NCI-H2107 (cell line): ENCODE data around the gene KRTAP4-4.
"Not testable (repeated sequence)": the region's sequence is repeated elsewhere in the genome, so short reads cannot be mapped to it uniquely, and the experiment has no call there.

Source experiments
- DNase-seq: peaks from one replicate; lab custom pipeline; 2025; lab: John Stamatoyannopoulos, UW

Gene KRTAP4-4

DNA sequence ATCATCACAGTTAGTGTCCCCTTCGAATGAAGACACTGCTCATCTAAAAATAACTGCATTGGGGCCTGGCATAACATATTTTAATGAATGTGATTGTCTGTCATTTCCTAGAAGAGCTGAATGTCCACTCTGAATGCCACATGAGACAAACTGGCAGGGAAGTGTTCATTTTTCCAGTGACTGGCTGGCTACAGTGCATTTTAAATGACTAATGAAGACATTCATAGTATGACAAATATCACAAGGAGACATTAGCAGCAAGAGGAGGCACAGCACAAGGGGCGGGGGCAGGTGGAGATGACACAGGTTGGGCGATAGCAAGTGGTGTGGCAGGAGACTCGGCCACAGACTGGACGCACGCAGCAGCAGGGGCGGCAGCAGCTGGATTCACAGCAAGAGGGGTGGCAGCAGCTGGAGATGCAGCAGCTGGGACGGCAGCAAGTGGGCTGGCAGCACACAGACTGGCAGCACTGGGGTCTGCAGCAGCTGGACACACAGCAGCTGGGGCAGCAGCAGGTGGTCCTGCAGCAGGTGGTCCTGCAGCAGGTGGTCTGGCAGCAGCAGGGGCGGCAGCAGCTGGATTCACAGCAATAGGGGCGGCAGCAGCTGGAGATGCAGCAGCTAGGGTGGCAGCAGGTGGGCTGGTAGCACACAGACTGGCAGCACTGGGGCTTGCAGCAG, 11.4 kb downstream of the KRTAP4-4 start:
- DNase-seq, result not testable (repeated sequence)

DNA sequence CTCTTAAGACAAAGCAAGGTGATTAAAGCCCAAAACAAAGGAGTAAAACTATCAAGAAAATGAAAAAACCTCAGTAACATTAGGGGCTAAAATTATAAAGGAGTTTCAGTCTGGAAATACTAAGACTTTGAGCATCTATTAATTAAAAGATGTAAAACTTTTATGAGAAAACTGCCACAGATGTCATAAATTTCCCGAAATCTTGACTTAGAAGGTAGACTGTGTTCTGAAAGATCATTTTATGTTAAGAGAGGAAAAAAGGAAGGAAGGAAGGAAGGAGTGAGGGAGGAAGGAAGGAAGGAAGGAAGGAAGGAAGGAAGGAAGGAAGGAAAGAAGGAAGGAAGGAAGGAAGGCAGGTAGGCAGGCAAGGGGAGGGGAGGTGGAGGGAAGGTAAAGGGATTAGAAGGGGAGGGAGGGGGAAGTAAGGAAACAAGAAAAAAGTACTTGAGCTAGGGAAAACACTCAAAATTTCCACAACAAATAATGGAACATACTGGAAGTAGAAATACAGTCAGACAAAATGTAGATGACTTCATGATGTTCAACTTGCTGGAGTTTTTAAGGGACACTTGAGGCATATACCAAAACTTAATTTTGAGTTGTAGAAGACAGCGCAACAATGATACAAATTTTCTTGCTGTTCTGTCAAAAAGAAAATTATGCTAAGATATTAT, 12.9 kb downstream of the KRTAP4-4 start:
- no peak for DNase-seq

DNA sequence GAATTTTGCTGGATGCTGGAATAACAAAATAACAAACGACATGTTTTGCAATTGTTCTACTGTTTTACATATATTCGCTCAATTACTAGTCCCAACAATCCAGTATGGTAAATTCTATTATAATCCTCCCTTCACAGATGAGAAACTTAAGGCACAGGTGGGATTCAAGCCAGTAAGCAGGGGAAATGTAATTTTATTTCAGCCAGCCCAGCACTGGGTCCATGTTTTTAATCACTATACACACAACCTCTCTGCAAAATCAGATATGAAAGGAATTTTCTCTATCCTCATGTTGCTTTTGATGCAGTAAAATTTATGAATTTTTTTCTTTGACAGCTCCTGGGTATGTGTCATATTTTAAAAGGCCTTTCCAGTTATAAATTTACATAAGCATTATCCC, 15.3 kb downstream of the KRTAP4-4 start:
- DNase-seq, result no peak

DNA sequence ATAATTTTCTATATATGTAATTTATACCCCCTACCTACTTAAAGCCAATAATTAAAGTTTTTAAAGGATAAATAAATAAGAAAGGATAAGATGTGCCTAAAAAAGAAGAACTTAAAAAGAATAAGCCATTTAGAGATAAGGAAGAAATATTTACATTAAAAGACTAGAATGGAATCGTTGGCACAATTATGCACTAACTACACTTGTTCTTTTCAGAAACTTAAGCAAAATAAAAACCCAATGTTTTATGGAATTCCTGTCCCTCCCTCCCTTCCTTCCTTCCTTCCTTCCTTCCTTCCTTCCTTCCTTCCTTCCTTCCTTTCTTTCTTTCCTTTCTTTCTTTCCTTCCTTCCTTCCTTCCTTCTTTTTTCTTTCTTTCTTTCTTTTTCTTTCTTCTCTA, 15.7 kb downstream of the KRTAP4-4 start:
- no peak for DNase-seq

DNA sequence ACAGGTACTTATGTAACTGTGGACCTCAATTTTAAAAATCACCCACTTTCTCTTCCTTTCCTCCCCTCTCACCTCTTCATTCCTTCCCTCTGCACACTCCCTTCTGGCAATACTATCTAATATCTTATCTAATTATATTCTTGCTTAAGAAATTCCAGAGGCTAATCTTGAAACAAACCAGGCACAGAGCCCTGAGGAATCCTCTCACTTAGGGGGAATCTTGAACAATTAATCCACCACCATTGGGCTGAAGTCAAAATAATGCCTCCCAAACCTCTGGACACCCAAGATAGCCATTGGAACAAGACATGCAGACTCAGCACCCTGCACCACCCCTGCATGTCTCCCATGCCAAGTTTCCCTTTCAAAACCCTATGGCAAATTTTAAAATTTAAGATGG, 19.2 kb downstream of the KRTAP4-4 start:
- no peak for DNase-seq

DNA sequence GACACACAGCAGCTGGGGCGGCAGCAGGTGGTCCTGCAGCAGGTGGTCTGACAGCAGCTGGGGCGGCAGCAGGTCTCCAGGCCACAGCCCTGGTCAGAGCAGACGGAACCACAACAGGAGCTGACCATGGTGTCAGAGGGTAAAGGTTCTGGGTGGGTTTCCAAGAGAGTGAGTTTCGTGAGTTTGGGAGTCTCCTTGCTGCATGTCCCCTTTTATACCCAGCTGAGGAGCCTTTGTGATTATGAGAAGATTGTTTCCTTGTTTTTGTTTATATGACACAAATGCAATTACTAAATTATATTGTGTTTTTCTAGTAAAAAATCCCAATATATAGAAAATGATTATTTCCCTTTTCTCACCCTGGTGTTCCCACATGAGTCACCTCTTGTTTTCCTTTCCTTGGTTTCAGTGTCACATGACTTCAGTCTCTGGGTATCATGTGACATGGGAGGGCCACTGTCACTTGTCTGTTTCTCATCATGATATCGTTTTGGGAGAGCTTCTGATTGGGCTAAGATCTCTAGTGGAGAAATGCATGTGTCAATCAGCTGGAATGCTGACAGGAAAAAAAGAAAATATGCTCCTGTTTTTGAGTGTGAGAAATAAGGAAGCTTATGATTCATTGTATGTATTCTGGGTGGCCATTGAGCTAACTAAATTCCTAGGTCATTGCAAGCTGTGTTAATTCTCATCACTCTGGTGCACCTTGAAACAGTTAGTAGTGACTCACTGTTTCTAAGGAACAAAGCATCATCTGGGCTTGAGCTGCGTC, 20.0 kb downstream of the KRTAP4-4 start, which contains the start of gene KRTAP4-6:
Gene KRTAP4-6 (minus strand): TSS at position 185 of the 772 bp plus-strand sequence. CDS start 57 bp downstream, at position 128.
- DNase-seq, result no peak

DNA sequence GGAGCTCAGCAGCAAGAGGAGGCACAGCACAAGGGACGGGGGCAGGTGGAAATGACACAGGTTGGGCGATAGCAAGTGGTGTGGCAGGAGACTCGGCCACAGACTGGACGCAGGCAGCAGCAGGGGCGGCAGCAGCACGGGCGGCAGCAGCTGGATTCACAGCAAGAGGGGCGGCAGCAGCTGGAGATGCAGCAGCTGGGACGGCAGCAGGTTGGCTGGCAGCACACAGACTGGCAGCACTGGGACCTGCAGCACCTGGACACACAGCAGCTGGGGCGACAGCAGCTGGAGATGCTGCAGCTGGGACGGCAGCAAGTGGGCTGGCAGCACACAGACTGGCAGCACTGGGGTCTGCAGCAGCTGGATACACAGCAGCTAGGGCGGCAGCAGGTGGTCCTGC, 20.7 kb downstream of the KRTAP4-4 start:
- not testable (repeated sequence) for DNase-seq

DNA sequence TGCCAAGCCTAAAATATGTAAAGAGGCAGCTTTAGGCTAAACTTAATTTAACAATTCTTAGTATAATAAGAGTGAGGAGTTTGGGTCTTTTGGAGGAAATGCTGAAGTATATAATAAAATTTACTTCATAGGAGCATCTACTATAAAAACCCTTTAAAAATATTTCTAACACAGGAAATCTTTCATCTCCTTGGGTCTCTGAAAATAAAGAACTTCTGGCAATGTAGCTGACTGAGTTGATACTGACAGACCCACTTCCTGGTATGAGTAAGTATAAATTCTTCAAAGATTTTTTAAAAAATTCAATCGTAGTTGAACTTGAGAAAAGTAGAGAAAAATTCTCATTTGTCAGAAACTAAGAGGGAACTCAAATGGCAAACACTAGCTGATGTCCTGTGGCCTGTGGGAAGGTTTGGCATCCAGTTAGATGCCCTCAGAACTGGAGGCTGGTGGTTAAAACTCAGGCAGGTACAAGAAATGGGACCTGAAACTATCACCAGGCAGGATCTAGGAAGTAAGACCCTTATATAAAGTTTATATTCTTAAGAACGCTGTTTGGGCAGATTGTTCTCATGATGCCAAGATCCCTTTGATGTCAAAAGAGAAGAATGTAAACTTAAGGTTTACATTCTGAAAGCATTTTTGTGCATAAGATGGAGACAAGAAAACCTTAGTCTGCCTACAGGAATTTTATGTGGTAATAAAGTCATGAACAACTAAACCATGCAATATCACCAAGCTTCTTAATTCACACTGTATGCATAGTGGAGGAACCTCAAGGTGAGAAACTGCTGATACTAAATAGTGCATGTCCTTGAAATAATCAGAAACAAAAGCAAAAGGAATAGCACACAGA, 26.4 kb downstream of the KRTAP4-4 start:
- no peak for DNase-seq

DNA sequence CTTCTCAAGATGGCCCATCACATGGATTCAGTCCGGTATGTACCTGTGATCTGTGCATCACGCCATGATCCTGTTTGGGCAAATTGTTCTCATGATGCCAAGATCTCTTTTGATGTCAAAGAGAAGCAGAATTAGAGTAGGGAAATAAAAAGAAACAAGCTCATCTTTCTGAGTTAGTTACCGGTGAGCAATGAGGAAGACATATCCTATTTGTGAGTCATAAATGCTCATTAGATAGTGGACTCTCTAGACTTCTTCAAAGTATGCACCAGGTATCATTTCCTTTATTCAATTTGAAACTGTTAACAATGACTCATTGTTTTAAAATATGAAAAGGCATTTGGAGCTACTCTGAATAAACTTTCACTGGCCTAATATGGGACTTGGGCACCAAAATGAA, 28.6 kb downstream of the KRTAP4-4 start:
- no peak for DNase-seq

DNA sequence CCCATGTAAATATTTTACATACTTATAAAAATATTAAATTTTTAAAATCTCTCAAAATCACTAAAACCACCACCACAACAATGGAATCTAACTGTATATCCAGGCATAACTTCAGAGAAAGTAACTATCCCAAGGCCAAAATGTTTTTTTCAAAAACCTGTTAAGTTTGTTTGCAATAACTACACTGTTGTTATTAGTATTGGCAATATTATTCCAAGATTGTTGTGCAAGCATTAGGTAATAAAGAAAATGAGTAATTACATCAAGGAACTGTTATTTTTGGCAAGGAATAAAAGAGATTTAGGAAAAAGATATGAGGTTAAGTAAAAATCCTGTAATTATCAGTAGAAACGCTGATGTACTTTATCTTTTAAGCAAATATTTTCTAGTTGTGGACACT, 33.2 kb downstream of the KRTAP4-4 start:
- DNase-seq, result no peak

DNA sequence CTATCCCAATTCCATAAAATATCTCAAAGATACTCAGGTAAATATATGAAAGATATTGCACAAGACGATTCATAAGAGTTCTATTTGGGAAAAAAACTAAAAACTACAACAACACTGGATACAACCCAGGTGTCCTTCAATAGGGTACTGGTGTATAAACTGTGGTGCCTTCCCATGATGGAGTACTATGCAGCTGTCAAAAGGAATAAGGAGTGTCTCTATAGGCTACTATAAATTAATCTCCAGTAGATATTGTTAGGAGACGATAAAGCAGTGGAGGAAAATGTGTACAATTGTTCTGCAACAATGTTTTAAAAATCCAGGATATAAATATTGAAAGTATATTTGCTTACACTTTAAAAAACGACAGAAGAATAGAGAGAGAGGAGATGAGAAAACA, 34.1 kb downstream of the KRTAP4-4 start:
- DNase-seq, result no peak

DNA sequence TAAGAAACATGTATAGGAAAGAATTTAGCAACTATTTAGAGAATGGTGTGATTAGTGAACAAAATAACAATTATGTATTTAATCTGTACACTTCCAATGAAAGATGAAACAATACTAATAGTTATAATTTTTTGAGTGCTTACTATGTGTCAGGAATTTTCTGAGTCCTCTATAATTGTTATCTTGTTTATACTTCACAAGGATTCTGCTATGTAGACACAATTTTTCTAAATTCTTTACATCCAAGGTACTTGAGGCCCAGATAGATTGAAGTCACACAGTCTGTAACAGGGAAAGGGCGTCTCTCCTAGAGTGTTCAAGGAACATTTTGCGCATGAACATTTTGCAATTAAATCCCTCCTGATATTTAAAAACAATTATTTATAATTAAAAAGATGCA, 35.5 kb downstream of the KRTAP4-4 start:
- no peak for DNase-seq

DNA sequence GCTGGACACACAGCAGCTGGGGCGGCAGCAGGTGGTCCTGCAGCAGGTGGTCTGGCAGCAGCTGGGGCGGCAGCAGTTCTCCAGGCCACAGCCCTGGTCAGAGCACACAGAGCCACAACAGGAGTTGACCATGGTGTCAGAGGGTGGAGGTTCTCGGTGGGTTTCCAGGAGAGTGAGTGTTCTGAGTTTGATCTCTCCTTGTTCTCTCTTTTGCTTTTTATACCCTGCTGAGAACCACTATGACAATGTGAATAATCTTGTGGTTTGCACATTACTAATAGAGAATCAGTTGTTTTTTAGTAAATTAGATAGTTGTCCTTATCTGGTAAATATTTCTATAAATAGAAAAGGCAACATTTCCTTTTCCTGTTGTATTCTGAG, 36.6 kb downstream of the KRTAP4-4 start, which contains the start of gene KRTAP4-12:
Gene KRTAP4-12 (minus strand): TSS at position 192 of the 381 bp plus-strand sequence. CDS start 60 bp downstream, at position 132.
- not testable (repeated sequence) for DNase-seq

DNA sequence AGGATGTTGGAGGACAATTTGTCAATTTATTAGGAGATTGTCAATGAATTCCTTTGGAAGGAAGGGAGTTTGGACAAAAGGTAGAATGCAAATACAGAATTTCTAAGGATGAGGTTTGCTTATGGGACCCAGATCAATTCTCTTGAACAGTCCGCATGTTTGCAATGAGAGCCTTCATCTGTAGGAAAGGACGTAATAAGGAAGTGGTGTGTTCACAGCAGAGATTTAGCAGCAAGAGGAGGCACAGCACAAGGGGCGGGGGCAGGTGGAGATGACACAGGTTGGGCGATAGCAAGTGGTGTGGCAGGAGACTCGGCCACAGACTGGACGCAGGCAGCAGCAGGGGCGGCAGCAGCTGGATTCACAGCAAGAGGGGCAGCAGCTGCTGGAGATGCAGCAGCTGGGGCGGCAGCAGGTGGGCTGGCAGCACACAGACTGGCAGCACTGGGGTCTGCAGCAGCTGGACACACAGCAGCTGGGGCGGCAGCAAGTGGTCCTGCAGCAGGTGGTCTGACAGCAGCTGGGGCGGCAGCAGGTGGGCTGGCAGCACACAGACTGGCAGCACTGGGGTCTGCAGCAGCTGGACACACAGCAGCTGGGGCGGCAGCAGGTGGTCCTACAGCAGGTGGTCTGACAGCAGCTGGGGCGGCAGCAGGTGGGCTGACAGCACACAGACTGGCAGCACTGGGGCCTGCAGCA, 37.1 kb downstream of the KRTAP4-4 start:
- not testable (repeated sequence) for DNase-seq

DNA sequence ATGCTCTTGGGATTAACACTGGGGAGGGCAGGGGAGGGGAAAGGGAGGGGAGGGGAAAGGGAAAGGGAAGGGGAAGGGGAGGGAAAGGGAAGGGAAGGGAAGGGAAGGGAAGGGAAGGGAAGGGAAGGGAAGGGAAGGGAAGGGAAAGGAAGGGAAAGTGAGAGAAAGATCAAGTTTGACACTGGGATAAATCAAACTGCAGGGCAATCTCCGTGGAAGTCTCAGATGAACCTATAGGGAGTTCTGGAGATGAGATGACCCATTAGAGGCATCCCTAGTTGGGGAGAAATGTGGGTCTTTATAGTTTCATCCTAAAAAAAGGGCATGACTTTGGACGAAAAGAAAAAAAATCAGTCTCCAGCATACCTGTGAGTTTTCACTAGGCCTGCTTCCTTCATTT, 38.8 kb downstream of the KRTAP4-4 start:
- no peak for DNase-seq

DNA sequence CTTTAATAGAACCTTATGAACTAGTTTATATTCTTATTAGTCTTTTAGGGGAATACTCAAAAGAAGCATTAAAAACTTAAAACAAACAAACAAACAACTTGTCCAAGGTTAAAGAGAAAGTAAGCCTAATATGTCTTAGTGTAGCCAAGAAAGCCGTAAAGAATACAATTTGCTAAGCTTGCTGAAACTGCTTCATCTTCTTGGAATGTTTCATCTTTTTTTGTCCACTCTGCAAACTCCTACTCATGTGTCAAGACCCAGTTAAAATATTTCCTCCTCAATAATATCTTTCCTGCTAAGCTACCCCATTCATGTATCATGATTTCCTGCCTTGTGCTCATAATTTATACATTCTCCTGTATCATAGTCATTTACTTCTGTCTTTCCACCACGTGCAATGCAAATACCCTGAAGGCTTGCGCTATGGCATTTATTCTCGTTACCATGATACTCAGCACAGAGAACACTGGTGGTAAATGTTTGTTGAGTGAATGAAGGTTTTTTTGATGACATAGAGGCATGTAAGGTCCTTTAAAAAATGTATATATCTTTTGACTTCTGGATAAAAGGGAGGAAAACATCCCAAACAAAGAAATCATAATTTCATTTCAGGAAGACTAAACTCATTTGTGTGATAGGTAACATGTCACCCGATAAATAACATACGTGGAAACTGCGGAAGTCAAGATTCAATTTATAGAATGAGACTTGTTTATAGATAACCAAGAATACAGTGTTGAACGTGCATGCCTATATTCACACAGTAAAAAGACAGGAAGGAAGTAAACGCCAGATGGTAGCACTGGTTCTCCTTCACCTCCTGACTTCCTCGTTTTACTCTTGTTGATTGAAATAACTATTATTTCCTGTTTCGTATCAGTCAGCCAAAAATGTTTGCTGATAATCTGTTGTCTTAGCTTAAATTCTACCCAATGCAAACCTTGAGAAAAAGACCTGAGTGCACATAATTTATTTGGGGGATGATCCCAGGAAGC, 40.6 kb downstream of the KRTAP4-4 start:
- not testable (repeated sequence) for DNase-seq

DNA sequence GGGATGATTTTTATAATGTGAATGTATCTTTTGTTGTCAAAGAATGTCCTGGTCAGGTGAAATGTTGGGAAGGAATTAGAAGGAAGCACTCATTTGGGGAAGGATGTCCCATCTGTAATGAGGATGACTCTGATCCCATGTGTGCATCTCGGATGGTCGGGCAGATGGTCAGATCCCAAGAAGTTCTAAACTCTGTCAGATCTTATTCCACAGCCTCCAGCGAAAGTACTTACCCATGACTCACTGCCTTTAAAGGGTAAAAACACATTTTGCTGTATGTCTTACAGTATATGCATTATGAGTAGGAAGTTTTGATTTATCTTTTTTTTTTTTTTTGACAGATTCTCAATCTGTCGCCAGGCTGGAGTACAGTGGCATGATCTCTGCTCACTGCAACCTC, 41.8 kb downstream of the KRTAP4-4 start:
- DNase-seq, result no peak

DNA sequence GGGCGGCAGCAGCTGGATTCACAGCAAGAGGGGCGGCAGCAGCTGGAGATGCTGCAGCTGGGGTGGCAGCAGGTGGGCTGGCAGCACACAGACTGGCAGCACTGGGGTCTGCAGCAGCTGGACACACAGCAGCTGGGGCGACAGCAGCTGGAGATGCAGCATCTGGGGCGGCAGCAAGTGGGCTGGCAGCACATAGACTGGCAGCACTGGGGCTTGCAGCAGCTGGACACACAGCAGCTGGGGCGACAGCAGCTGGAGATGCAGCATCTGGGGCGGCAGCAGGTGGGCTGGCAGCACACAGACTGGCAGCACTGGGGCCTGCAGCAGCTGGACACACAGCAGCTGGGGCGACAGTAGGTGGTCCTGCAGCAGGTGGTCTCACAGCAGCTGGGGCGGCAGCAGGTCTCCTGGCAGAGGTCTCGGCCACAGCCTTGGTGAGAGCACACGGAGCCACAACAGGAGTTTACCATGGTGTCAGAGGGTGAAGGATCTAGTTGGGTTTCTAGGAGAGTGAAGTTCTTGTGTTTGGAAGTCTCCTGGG, 42.6 kb downstream of the KRTAP4-4 start, which contains the start of gene KRTAP4-11:
Gene KRTAP4-11 (minus strand): TSS at position 528 of the 541 bp plus-strand sequence. CDS start 58 bp downstream, at position 470.
- DNase-seq, result not testable (repeated sequence)

DNA sequence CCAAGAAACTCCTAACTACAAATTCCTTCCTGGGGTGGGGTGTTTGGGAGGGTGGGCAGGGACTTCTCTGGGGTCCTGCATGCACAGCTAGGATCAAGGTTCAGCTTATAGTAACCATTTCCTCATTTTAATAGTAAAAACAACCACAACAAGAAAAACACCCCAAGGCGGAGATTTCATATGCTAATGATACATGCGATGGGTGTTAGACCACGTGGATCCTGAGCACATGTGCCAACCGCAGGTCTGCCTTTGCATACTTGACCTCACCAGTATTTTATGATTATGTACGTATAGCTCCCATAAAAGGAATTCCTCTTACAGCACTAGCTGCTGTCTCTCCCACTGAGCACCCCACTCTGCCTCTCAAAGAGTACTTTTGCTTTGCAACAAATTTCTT, 44.3 kb downstream of the KRTAP4-4 start:
- DNase-seq, result no peak
